HG03457 (cell line): ENCODE results near the gene MTHFD1L.
"Not testable (repeated sequence)": the region's sequence is repeated elsewhere in the genome, so short reads cannot be mapped to it uniquely, and the experiment has no call there.

Source experiments
- ATAC-seq: cut with Tn5 transposase; IDR thresholded peaks from one replicate; pipeline ENCODE4 v1.9.1; 2021; ENCODE audit warnings: moderate number of reproducible peaks; ENCODE audit not compliant: unreplicated experiment

Gene MTHFD1L

GRCh38 chr6:151060766-151061531 lies 195.4 kb downstream of the MTHFD1L start:
- ATAC-seq = no peak

GRCh38 chr6:151063352-151063751 lies 197.8 kb downstream of the MTHFD1L start:
- ATAC-seq = no peak

GRCh38 chr6:151063842-151064647 lies 198.5 kb downstream of the MTHFD1L start:
- ATAC-seq = no peak

GRCh38 chr6:151065027-151065815 lies 199.7 kb downstream of the MTHFD1L start:
- ATAC-seq = no peak

GRCh38 chr6:151067684-151068596 lies 202.4 kb downstream of the MTHFD1L start:
- no peak for ATAC-seq

GRCh38 chr6:151068761-151069312 lies 203.3 kb downstream of the MTHFD1L start:
- ATAC-seq = no peak

- ATAC-seq = no peak
These were observed 204.1 kb downstream of the MTHFD1L start for GRCh38 chr6:151069641-151070040.

GRCh38 chr6:151070631-151071051 lies 205.1 kb downstream of the MTHFD1L start:
- ATAC-seq = no peak

- ATAC-seq = no peak
These were observed 205.8 kb downstream of the MTHFD1L start for GRCh38 chr6:151071295-151071694.

GRCh38 chr6:151073146-151073545 lies 207.6 kb downstream of the MTHFD1L start:
- no peak for ATAC-seq

- ATAC-seq = no peak
These were observed 208.2 kb downstream of the MTHFD1L start for GRCh38 chr6:151073701-151074100.

GRCh38 chr6:151075005-151075404 lies 209.5 kb downstream of the MTHFD1L start:
- ATAC-seq = no peak

- ATAC-seq = no peak
These were observed 210.0 kb downstream of the MTHFD1L start for GRCh38 chr6:151075527-151075926.

GRCh38 chr6:151075930-151076555 lies 210.5 kb downstream of the MTHFD1L start:
- no peak for ATAC-seq

- no peak for ATAC-seq
These were observed 213.2 kb downstream of the MTHFD1L start for GRCh38 chr6:151078655-151079054.

GRCh38 chr6:151081656-151082055 lies 216.2 kb downstream of the MTHFD1L start:
- no peak for ATAC-seq

- no peak for ATAC-seq
These were observed 216.6 kb downstream of the MTHFD1L start for GRCh38 chr6:151082079-151082478.

- no peak for ATAC-seq
These were observed 218.8 kb downstream of the MTHFD1L start for GRCh38 chr6:151084275-151084674.

- ATAC-seq = not testable (repeated sequence)
These were observed 221.6 kb downstream of the MTHFD1L start for GRCh38 chr6:151087055-151087454.
